Glomerular visceral epithelial cell (primary cell): ENCODE results near the gene COL1A1.

Experiments
- DNase-seq: peaks from one replicate; pipeline ENCODE4 v3.0.0-alpha.2; 2016; ENCODE audit errors: extremely low spot score

The COL1A1 gene

DNA sequence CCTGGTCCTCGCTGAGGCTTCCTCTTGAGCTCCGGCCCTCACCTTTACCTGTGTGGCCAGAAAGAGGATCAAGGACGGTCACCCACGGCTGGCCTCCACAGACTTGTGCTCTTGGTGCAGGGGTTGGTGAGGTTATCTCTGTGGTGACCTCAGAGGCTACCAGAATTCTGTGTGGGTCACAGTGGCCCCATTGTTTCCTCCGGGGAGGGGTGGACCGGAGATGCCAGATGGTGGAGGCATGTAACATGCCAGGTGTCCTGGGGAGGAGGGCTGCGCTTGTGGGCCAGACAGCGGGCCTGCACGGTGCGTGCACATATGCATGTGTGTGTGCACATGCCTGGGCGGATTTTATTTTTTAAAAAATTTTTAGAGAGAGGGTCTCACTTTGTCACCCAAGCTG lies 29.3 kb downstream of the COL1A1 start:
- DNase-seq, result no peak

DNA sequence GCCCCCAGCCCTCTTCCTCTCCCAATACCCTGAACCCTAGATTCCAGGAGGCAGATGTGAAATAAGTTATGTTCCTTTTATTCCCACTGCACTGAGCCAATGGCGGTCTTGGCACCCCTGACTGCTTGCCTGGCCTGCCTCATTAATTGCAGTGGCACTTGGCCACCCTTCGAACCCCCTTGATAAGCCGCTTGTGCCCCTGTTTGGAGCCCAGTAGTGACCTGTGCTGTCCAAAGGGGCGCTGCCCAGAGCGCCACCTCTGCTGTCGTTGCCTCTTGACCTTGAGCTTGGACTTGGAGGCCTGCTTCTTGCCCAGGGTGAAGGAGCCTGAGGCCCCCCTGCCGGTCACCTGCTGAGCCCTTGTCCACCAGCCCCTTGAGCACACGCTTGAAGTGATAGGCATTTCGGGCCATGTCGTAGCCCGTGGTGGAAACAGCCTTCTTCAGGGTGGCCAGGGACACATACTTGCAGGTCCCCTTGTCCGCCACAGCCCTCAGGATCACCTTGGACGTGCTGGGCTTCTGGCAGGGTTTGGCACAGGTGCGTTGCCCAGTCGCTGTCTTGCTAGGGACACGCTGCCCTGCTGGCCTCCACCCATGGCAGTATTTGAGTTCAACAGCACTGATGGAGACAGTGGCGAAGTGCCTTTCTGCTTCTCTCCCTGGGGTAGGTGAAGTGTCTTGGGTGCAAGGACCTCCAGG lies 29.9 kb downstream of the COL1A1 start:
- no peak for DNase-seq

GRCh38 chr17:50170662-50171370 lies 30.6 kb downstream of the COL1A1 start:
- DNase-seq, result peak; percentile 61

DNA sequence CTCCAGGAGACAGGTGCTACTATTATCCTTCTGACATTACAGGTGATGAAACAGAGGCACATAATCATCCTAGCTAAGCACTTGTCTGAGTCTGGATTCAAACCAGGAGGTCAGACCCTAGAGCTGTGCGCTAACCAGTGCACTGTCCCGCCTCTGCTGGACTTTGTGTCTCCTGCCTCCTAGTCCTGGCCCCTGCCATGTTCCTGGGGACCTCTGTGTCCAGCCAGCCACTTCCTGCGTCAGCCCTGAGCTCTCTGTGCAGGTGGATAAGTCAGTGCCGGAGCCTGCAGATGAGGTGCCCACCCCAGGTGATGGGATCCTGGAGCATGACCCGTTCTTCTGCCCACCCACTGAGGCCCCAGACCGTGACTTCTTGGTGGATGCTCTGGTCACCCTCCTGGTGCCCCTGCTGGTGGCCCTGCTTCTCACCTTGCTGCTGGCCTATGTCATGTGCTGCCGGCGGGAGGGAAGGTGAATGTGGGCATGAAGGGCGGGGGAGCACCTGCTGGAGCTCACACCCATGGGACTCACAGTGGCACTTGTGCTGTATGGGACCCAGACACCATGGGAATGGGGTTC lies 31.5 kb downstream of the COL1A1 start:
- DNase-seq, result no peak

DNA sequence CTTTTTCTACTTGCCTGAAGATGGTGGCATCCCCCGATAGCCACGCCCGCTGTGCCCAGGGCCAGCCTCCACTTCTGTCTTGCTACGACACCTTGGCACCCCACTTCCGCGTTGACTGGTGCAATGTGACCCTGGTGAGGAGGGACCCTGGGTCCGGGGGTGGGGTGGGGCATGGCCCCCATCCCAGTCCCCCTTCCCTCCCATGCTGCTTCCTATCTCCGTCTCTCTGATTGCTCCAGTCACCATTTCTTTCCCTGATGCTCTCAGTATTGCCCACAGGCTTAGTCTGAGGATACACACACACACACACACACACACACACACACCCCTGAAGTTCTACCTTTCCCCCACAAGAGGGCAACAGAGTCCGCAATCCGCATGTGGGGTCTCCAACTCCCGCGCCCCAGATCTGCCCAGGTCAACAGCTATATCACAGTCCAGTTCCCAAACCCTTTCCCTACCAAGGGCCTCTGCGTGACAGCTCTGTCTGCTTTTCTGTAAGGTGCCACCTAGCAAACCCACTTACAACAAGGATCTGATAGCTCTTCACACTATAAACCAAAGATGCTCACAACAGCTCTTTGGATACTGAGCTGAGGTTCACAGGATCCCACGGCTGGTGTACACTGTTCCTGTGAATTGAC lies 32.2 kb downstream of the COL1A1 start:
- DNase-seq, result peak; percentile 85

GRCh38 chr17:50168319-50168718 lies 33.1 kb downstream of the COL1A1 start:
- no peak for DNase-seq

- DNase-seq, result no peak
These were observed 34.1 kb downstream of the COL1A1 start for GRCh38 chr17:50167371-50167770.

DNA sequence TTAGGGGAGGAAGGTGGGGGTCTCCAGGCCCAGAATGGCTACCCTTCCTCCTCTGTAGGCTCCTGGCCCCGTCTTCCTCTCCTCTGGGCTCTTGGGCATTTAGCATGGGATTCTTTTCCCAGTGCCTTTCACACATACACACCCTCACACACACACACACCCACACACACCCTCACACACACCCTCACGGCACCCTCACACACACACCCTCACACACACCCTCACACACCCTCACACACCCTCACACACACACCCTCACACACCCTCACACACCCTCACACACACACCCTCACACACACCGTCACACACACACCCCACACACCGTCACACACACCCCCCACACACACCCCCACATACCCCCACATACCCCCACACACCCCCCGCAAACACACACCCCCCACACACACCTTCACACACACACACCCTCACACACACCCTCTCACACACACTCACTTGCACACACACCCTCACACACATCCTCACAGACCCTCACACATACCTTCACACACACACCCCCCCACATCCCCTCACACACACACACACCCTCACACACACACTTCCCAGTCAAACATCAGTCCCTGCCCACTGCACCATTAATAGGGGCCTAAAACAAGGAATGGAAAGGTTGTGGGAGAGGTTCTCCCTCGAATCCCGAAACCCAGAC lies 34.8 kb downstream of the COL1A1 start:
- DNase-seq, result no peak

DNA sequence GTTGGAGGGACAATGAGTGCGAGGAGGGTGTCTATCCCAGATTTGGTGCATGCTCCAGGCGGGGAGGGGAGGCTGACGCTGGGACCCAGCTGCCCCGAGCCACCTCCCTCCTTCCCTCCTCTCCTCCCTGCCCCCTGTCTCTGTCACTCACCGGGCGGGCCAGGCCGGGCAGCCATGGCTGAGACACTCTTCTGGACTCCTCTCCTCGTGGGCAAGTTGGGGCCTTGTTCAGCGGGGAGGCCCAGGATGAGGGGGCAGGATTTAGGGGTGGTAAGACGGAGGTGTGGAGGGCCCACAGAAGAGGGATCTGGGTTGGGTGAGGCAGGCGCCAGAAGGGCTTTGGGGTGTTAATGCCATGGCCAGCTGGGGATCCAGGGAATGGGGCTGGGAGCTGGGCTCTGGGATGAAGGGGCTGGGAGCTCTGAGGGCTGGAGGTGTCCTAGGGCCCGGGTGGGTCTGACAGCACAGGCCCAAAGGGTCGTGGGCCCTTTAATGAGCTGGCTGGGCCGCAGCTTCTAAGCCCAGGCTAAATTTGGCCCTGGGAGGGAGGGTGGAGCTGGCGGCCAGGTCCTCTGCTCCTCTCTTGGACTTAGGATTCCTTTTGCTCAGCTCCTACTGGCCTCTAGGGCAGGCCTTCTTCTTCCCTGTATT lies 35.4 kb downstream of the COL1A1 start, which contains the start of gene SGCA:
TSS of gene SGCA (plus strand) at position 139 of the 651 bp plus-strand sequence. CDS start at position 175, 36 bp downstream.
- no peak for DNase-seq

DNA sequence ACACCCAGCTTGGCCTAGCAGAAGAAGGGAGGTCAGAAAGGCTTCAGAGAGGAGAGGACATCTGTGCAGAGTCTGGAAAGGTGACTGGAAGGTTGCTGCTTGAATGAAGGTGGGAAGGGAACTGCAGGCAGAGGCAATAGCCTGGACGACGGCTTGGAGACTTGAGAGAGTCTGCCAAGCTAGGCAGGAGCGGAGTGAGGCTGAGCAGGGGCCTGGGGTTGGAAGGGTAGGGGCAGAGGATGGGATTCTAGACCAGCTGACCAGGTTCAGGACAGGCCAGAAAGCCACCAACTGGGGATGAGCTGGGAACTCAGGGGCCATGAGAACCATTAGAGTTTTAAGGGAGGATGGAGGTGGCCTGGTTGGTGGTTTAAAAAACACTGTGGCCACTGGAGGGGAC lies 36.0 kb downstream of the COL1A1 start:
- no peak for DNase-seq

DNA sequence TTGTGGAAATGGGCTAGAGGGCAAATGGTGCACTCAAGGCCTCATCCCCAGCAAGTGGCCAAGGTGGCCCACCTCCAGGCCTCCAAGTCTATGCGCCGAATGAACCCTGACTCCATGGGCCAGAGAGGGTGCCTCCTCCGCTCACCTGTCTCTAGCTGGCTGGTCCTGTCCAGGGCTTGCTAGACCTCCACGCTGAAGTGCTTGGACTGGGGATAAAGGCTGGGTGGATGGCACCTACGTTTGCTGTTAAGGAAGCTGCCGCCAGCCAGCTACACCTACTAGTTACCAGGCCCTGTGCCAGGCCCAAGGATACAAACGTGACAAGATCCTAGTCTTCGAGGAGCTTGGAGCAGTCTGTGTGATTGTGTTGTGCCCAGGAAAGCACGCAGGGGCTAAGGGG lies 36.4 kb downstream of the COL1A1 start:
- no peak for DNase-seq

DNA sequence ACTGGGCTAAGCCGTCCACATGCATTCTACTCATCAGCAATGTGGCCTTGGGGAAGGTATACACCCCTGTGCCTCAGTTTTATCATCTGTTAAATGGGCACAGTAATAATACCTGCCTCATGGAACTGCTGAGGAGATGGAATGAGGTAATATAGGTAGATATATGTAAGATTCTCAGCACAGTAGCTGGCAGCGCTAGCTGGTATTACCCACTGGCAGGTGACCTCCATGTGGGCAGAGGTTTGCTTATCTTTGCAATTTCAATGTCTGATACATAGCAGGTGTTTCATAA lies 36.8 kb downstream of the COL1A1 start:
- no peak for DNase-seq

DNA sequence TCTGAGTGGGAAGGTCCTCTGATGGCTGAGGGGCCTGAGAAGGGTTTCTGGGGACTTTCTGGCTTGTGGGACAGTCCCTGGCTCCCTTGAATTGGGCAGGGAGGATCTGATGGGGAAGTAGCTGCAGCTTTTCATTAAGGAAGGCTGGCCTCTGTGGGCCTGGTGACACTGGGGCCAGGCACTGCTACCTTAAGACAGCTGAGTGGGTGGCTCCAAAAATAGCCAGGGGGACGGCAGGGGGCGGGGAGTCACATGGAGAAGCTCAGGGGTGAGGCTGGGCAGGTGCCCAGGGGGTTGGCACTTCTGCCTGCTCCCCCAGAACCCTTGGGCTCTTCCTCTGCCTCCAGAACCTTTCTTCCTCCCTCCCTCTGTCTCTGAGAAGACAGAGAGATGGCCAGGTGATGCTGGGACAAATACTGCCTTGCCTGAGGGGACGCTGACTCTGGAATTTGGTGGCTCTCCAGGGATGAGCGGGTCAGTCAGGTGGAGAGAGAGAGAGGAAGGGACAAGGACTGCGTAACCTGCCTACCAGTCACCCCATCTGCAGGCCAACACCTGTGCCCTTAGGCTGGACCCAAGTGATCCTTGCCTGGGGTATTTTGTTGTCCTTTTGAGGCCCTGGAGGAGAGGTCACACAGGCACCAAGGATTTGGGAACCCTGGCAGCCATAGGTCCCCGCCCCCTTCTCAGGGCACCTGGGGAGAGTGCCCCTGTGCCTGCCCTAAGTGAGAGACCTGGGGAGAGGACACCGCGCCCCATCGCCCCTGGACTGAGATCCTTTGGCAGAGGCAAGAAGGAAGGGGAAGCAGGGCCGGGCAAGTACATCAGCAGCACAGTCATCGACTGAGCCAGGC lies 37.4 kb downstream of the COL1A1 start:
- DNase-seq, result no peak

DNA sequence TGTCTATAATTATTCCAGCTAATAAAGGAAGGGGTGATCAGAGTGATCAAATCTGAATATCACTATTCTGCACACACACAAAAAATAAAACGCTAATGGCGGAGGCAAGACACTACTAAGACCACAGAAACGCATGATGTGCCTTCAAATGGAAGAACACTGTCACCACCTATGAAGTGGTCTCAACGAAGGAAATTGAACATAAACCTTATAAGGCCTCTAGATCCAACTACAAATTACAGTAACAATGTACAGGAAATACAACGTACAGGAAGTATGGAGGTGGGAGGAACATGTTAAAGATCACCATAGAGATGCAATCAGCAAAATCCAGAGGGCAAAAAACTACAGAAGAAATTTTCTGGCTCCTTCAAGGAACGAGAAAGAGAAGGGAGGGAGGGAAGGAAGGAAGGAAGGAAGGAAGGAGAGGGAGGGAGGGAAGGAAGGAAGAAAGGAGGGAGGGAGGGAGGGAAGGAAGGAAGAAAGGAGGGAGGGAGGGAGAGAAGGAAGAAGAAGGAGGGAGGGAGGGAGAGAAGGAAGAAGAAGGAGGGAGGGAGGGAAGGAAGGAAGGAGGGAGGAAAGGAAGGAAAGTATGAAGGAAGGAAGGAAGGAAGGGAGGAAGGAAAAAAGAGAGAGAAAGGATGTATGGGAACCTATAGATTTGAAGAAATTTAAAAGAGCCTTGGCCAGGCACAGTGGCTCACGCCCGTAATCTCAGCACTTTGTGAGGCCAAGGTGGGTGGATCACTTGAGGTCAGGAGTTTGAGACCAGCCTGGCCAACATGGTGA lies 38.8 kb downstream of the COL1A1 start:
- no peak for DNase-seq

GRCh38 chr17:50161911-50162288 lies 39.5 kb downstream of the COL1A1 start:
- no peak for DNase-seq

DNA sequence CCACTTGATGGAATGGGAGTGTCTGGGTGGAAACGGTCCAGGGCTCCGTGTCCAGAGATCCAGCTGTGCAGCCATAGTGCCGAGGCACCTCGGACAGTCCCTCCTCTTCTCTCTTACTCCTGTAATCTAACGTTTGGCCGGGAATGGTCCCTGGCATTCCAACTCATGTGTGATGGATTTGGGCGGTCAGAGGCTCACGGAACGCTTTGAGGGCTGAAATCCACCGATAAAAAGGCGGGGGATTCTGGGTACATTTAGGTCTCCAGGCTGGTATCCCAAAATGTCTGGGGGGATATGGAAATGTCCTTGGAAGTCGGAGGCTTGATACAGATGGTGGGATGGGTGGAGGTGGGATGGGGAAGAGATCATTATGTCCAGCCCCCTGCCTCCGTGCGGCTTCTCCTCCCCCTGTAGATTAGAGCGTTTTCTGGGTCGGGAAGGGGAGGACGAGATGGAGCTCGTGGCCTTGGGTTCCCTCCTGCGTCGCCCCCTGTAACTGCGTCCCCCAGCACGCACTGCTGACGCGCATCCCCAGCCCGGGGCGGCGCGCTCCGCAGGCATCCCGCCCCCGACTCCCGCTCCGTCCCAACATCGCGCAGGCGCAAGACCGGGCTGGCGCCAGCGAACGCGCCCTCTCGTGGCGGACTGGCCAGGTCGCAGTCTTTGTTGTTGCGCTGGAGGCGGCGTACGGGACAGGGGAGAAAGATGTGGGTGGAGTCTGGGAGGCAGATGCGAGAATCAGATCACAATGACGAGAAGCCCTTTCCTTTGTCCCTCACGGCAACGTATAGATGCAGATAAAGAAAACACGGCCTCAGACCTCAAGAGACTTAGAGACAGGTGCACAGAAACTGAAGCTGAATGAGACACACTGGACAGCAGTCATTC lies 40.2 kb downstream of the COL1A1 start:
- DNase-seq, result peak; percentile 92

GRCh38 chr17:50157891-50158290 lies 43.5 kb downstream of the COL1A1 start:
- no peak for DNase-seq

DNA sequence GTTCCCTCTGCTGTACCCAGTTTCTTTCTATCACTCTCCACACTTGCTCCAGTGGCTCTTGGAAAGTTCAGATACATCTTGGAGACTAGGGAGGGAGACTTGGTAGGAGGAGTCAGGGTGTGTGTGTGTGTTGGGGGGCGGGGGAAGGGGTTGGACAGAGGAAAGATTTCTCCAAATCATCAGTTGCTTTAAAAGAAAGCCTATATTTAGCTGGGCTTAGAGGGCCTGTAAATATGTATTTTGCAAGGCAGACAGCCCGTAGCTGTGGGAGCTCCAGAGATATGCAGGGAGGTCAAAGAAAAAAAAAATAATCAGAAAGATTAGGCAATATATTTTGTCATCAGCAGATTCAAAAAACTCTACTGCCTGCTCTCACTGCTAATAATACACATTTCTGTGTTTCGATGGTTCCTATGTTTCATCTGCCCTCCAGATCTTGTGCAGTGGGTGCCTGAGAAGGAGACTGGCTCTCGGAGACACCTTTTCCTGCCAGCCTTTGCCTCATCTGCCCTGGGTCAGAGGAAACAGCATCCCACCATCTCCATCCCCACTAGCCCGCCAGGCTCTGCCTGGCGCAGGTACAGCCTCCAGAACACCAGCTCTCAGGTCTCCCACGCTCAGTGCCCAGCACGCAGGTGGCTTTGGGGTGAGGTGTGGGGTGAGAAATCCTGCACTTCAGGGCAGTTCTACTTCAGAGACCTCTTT lies 46.2 kb downstream of the COL1A1 start:
- DNase-seq, result no peak
